Fibroblast of the aortic adventitia (primary cell): Measurements from ENCODE around the gene NACC2. TPM values are rescaled to one million over a fixed set of nuclear protein-coding genes. Genes with fewer than 3 reads are reported as not detected.

ENCODE experiments used
- DNase-seq: peaks from one replicate; pipeline ENCODE4 v3.0.0-alpha.2; 2010; ENCODE audit warnings: low read depth
- H3K4me3 ChIP-seq: 2 replicates; pipeline ENCODE4 v1.5.1; 2011; ENCODE audit warnings: low read depth, mild to moderate bottlenecking, control low read depth, low read length, moderate library complexity
- total RNA-seq: library from RNA; depleted of rRNA; stranded (reverse); fragments of >200 nt; gene quantifications from 2 replicates; pipeline ENCODE4 v1.2.3, GENCODE V29; 2012; ENCODE audit warnings: low replicate concordance
- TF ChIP-seq, protein P1 (sequence below): IDR thresholded peaks from 2 replicates; pipeline ENCODE4 v1.5.1; 2011; ENCODE audit warnings: mild to moderate bottlenecking, low read length, control low read depth, inconsistent platforms; ENCODE audit not compliant: insufficient read depth

NACC2 gene
- total RNA-seq, 1 donor = 17.4 TPM

DNA sequence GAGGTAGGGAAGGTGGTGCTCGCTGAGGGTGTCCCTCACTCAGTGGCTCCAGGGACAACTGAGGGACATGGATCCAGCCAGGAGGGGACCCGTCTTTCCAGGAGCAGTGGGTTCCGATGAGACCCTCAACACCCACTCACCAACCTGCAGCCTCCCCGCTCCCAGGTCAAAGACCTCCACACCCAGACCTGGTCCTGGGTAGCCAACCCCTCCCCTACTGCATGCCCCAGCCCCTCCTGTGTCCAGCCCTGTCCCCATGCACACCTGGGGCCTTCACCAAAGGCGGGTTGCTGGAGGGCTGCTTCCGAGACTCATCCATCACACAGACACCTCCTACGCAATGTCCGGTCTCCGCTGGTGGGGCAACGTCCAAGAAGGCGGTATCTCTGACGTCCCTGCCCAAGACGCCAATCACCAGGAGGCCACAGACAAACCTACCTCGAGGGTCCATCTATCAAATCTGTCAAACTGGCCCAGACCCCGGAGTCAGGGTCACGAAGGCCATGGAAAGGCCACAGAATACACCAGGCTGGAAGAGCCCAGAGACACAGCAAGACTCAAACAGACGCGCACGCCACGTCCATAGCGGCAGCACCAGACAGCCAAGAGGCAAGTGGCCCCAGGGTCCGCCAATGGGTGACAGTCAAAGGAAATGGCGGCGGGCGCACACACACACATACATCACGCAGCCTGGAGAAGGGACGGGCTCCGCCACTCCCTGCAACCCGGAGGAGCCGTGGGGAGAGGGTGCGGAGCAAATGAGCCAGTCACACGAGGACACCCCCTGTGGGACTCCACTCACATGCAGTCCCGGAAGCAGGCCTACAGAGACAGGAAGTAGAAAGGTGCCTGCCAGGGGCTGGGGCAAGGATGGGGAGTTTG, 10.8 kb downstream of the NACC2 start:
- DNase-seq = no peak
- TF ChIP-seq, protein P1, sequence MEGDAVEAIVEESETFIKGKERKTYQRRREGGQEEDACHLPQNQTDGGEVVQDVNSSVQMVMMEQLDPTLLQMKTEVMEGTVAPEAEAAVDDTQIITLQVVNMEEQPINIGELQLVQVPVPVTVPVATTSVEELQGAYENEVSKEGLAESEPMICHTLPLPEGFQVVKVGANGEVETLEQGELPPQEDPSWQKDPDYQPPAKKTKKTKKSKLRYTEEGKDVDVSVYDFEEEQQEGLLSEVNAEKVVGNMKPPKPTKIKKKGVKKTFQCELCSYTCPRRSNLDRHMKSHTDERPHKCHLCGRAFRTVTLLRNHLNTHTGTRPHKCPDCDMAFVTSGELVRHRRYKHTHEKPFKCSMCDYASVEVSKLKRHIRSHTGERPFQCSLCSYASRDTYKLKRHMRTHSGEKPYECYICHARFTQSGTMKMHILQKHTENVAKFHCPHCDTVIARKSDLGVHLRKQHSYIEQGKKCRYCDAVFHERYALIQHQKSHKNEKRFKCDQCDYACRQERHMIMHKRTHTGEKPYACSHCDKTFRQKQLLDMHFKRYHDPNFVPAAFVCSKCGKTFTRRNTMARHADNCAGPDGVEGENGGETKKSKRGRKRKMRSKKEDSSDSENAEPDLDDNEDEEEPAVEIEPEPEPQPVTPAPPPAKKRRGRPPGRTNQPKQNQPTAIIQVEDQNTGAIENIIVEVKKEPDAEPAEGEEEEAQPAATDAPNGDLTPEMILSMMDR = no peak
- H3K4me3 ChIP-seq = no peak overlapping the region

DNA sequence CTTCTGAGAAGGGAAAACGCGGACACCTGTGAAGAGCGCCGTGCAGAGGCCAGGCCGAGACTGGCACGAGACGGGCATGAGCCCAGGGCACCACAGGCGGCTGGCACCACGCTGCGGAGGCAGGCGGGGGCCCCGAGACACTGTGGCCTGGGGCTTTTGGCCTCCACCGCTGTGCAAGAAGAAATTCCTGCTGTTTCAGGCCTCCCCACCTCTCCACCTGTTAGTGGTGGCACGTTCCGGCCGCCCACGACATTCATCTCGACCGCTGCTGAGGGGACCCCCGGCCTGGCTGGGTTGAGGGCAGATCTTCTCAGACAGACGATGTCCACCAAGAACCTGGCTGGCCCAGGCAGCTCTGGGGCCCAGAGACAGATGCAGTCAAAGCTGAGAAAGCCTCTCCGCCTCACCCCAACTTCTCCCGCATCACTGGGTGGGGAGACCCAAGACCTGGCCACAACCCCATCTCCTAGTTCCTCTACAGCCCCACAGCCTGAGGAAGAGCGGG, 11.5 kb downstream of the NACC2 start:
- no peak overlapping the region for H3K4me3 ChIP-seq
- no peak for DNase-seq
- TF ChIP-seq, protein P1 = no peak

DNA sequence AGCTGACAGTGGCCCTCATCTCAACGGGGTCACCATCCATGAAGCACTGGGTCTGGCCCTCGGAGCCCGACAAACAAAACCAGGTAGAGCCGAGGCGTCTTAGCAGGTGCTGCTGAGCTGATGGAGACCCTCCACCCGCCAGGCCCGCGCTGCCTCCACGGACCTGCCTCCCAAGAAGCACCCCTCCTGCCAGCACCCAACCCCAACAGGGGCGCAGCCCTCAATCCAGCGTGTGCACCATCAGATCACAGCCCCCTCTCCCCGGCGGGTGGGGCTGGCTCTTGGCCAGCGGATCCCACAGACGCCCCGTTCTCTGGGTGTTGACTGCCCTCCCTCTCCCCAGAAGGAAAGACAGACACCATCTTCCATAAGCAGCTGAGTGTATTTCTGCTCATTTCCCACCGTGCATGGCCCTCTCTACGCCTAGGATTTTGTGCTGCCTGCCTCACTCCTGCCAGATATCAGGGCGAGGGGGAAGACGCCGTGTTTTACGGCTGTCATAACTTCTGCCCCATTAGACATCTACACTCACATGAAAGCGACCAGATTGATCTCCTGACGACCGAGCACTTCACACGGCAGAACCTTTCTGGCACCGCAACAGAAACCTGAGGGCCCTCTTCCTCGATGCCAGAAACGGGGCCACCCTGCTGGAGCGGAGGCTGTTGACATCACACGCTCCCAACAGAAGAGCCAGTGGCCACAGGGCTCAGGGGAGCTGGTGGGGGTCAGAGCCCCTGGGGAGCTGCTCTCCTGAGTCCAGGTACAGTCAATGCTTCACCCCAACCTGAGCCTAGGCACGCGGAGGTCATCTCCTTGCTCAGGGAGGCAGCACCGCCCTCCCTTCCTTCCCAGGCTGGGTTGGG, 12.4 kb downstream of the NACC2 start:
- TF ChIP-seq, protein P1 = no peak
- DNase-seq = no peak
- no peak overlapping the region for H3K4me3 ChIP-seq

DNA sequence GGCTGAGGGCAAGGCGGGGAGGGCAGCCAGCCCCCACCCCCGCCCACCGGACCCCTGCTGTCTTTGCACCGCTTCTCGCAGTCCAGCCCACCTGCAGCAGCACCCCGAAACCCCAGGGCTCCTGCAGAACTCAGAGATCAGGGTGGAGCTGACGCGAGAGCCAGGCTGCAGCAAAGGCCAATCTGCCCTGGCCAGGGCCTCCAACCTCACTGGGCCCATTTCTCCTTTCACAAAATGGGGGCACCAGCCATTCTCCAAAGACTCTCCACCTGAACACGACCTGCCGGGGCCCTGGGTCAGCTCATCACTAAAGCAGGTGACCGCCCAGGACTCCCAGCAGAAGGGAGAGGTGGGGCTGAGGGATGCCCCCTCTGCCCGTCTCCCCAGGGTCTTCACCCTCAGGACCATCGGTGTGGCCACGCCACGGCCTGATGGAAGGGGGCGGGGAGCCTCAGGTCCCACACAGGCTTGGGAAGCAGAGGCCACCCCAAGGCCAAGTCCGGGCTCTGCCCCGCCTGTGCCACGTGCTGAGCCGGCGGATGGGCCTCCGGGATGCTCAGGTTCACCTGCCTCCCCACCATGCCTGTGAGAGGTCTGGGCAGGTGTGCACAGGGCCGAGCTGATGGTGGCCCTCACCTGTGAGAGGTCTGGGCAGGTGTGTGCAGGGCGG, 13.1 kb downstream of the NACC2 start:
- TF ChIP-seq, protein P1 = no peak
- H3K4me3 ChIP-seq = no peak overlapping the region
- DNase-seq = no peak

DNA sequence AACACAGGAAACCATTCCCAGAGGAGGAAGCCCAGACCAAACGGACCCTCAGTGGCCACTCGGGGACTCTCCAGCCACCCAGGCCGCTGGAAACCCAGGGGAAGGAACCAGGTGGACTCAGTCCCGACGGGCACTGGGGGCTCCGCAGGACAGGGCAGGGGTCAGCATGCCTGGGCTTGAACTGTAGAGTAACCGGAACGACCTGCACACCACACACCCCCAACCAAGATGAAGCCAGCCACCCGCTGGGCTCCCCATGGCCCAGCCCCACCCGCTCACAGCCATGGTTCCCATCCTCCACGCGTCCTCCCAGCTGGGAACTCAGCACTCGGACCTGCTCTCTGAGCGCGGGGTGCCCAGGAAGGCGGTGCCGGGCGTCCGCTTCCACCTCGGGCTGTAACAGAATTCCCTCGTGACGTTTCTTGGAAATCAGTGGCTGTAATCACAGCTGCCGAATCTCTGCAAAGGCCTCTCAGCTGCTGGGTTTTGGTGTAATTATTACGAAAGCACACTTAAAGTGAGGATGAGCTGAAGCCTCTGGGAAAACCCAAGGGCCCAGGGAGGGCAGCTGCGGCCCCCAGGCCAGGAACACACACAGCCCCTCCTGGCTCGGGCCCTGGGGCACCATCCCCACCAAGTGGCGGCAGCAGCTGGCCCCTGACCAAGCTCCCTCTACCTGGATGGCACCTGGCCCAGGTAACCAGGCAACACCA, 13.8 kb downstream of the NACC2 start:
- TF ChIP-seq, protein P1 = no peak
- H3K4me3 ChIP-seq = no peak overlapping the region
- no peak for DNase-seq

DNA sequence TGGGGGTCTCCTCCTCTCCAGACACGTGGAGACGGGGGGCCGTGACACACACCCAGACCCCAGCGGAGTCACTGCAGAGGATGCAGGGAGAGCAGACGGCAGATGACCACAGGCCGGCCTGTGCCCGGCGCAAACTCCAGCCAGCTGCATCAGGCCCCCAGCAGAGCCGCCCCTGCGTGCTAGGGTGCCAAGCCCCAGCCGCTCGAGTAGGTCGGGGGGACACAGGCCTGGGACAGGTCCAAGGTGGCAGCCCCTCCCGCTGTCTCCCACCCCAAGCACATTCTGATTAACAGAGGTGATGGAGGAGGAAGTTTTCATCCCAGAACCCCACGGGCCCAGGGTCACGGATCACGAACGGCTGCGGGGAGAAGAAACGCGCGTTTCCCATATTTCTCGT, 14.4 kb downstream of the NACC2 start:
- TF ChIP-seq, protein P1 = no peak
- no peak for DNase-seq
- no peak overlapping the region for H3K4me3 ChIP-seq
